C4-2B (cell line): ENCODE results near the gene BCL2L12.

Source experiments
- CTCF ChIP-seq: fragments of 450-650 bp; conservative IDR thresholded peaks from 2 replicates; pipeline ENCODE4 v1.5.1; 2017; ENCODE audit warnings: mild to moderate bottlenecking
- ZFX ChIP-seq: fragments of 450-650 bp; IDR thresholded peaks from 2 replicates; pipeline ENCODE4 v1.6.1; 2017

DNA sequence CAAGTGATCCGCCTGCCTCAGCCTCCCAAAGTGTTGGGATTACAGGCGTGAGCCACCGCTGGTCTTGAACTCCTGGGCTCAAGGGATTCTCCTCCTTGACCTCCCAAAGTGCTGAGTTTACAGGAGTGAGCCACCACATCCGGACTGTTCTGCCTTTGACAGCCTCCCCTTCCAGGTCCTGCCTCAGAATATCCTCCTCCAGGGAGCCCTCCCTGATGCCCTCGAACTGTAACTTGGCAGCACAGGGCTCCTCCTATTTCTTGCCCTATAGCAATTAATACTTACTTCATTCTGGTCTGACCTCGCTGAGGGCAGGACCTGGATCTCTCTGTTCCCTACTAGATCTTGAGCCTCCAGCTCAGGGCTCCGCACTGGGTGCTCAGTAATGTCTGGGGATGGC is 31.1 kb downstream of the BCL2L12 start:
- no peak for TF ChIP-seq CTCF
- TF ChIP-seq ZFX: no peak
